ENCODE measurements around the gene METTL21C.

METTL21C gene

GRCh38 chr13:102697264-102697663 lies 2.4 kb upstream of the METTL21C start:
- DNase-seq, result no peak

GRCh38 chr13:102696465-102696864 lies 1.6 kb upstream of the METTL21C start:
- no peak for DNase-seq

- DNase-seq, result no peak
Measured at GRCh38 chr13:102693776-102694175, 1.1 kb downstream of the METTL21C start.

- no peak for DNase-seq
Measured at GRCh38 chr13:102693250-102693649, 1.6 kb downstream of the METTL21C start.

- no peak for DNase-seq
Measured at GRCh38 chr13:102692491-102692826, 2.4 kb downstream of the METTL21C start.

- no peak for DNase-seq
Measured at GRCh38 chr13:102690883-102691282, 4.0 kb downstream of the METTL21C start.

GRCh38 chr13:102688306-102688973 lies 6.4 kb downstream of the METTL21C start:
- no peak for DNase-seq

GRCh38 chr13:102687520-102687919 lies 7.3 kb downstream of the METTL21C start:
- DNase-seq, result no peak

- no peak for DNase-seq
Measured at GRCh38 chr13:102686024-102686423, 8.8 kb downstream of the METTL21C start.

GRCh38 chr13:102683637-102684036 lies 11.2 kb downstream of the METTL21C start:
- no peak for DNase-seq

- no peak for DNase-seq
Measured at GRCh38 chr13:102682727-102683126, 12.1 kb downstream of the METTL21C start.

GRCh38 chr13:102682211-102682610 lies 12.6 kb downstream of the METTL21C start:
- DNase-seq, result no peak

GRCh38 chr13:102680842-102681740 lies 13.8 kb downstream of the METTL21C start:
- DNase-seq, result no peak

- no peak for DNase-seq
Measured at GRCh38 chr13:102680133-102680717, 14.6 kb downstream of the METTL21C start.

- no peak for DNase-seq
Measured at GRCh38 chr13:102679449-102680132, 15.3 kb downstream of the METTL21C start.

- no peak for DNase-seq
Measured at GRCh38 chr13:102678339-102679107, 16.3 kb downstream of the METTL21C start.

- no peak for DNase-seq
Measured at GRCh38 chr13:102677122-102677521, 17.7 kb downstream of the METTL21C start.

GRCh38 chr13:102675115-102675514 lies 19.7 kb downstream of the METTL21C start:
- DNase-seq, result no peak

GRCh38 chr13:102670130-102670529 lies 24.7 kb downstream of the METTL21C start:
- no peak for DNase-seq

- DNase-seq, result no peak
Measured at GRCh38 chr13:102667911-102668310, 26.9 kb downstream of the METTL21C start.

- DNase-seq, result no peak
Measured at GRCh38 chr13:102667023-102667422, 27.8 kb downstream of the METTL21C start.

- no peak for DNase-seq
Measured at GRCh38 chr13:102659168-102659713, 35.6 kb downstream of the METTL21C start.

Measured in NCI-H2029 (cell line).